ENCODE measurements around the gene PPFIA1.
"Not testable (repeated sequence)": the region's sequence is repeated elsewhere in the genome, so short reads cannot be mapped to it uniquely, and the experiment has no call there.

The PPFIA1 gene

DNA sequence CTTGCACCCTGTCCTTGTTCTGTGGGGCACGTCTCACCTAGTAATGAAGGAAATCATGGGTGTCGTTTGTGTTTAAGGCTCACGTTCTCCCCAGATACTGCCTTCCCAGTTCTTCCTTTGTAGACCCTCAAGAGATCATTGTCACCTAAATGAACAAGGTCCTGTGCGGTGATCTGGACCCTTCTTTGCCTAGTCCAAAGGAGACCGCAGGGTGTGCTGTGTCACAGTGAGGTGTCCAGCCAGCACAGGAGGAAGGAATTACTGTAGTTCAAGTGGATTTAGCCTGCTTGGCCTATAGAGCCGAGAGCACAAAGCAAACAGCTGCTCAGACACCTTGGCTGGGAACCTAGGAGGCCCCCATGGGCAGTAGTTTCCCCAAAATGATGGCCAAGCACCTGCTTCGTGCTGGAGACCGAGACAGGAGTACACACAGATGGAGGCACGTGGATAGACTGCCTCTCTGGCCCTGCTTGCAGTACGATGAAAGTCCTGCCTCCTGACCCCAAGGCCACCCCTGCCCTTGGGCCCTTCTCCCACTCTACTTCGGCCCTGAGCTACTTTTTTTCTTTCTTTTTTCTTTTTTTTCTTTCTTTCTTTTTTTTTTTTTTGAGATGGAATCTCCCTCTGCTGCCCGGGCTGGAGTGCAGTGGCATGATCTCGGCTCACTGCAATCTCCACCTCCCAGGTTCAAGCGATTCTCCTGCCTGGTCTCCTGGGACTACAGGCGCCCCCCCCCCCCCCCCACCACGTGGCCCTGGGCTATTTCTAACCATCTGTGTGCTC, 19.4 kb upstream of the PPFIA1 start:
- Histone ChIP-seq H3K27ac (ENCODE audit: low read depth, low read length) (no peak overlapping the region), H3K9ac (ENCODE audit: low read depth in 1 of 2, low read length in 2 of 2) (no peak overlapping the region), H3K4me1 (ENCODE audit: control insufficient read depth in 1 of 2, insufficient read depth in 2 of 2, low read length in 2 of 2) (peaks cover 7 to 8% of the 10 kb centered on the region in 2 donors), H3K4me3 (ENCODE audit: low read depth in 1 of 2, low read length in 2 of 2) (no peak overlapping the region), H3K9me3 (ENCODE audit: control insufficient read depth in 1 of 2, low read length in 2 of 2) (no peaks in the 10 kb centered on the region), H3K36me3 (ENCODE audit: control insufficient read depth in 1 of 2, insufficient read depth in 2 of 2, low read length in 2 of 2) (no peaks in the 10 kb centered on the region), H3K27me3 (ENCODE audit: control insufficient read depth in 1 of 2, insufficient read depth in 2 of 2, low read length in 2 of 2) (no peaks in the 10 kb centered on the region)

DNA sequence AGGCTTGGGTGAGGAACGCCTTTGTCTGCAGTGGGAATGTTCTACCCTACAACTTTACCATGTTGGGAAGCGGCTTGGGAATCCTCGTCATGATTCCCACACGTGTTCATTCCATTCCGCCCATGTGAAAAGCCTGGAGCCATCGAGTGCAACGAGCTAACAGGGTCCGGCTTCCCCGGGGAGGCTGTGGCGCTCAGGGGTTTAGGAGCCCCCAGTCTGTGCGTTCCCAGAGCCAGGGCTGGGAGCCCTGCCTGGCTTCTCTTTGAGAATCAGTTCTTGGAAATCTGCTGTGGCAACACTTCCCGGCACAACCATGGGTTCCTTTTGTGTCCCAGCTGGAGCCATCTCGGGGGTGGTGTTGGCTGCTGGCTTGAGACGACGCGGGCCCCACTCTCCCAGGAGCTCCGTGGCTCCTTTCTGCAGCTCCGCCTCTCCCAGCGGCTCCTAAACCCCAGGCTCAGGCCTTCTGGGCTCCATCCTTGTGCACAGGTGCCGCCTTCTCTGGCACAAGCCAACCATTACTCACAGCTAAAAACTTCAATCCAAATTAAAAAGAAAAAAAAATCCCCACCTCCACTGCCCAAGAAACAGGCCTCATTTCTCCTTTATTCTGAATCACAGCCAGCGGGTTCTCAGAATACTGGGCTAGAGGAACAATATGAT, 18.7 kb upstream of the PPFIA1 start:
- Histone ChIP-seq H3K4me3 (ENCODE audit: low read depth in 1 of 2, low read length in 2 of 2) (no peak overlapping the region), H3K36me3 (ENCODE audit: control insufficient read depth in 1 of 2, insufficient read depth in 2 of 2, low read length in 2 of 2) (no peaks in the 10 kb centered on the region), H3K27ac (ENCODE audit: low read depth, low read length) (no peak overlapping the region), H3K4me1 (ENCODE audit: control insufficient read depth in 1 of 2, insufficient read depth in 2 of 2, low read length in 2 of 2) (peaks cover 7 to 8% of the 10 kb centered on the region in 2 donors), H3K9ac (ENCODE audit: low read depth in 1 of 2, low read length in 2 of 2) (no peak overlapping the region), H3K9me3 (ENCODE audit: control insufficient read depth in 1 of 2, low read length in 2 of 2) (no peaks in the 10 kb centered on the region), H3K27me3 (ENCODE audit: control insufficient read depth in 1 of 2, insufficient read depth in 2 of 2, low read length in 2 of 2) (no peaks in the 10 kb centered on the region)

DNA sequence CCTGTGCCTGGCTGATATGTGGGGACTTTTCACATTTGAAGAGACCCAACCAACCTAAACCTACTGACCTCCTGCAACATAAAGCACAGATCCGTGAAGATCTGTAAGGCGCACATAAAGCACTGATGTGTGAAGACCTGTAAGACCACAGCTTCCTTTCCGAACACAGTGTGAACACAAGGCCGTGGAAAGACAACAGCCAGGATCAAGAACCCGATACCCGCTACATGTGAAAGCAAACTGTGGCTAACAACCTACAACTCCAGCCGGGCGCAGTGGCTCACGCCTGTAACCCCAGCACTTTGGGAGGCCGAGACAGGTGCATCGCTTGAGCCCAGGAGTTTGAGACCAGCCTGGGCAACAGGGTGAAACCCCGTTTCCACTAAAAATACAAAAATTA, 17.6 kb upstream of the PPFIA1 start:
- no peak overlapping the region for H3K27ac ChIP-seq (ENCODE audit: low read depth, low read length)
- no peaks in the 10 kb centered on the region for H3K9me3 ChIP-seq (ENCODE audit: control insufficient read depth in 1 of 2, low read length in 2 of 2)
- peaks cover under 1 to 2% of the 10 kb centered on the region in 2 donors for H3K4me1 ChIP-seq (ENCODE audit: control insufficient read depth in 1 of 2, insufficient read depth in 2 of 2, low read length in 2 of 2)
- no peak overlapping the region for H3K9ac ChIP-seq (ENCODE audit: low read depth in 1 of 2, low read length in 2 of 2)
- no peak overlapping the region for H3K4me3 ChIP-seq (ENCODE audit: low read depth in 1 of 2, low read length in 2 of 2)
- H3K36me3 ChIP-seq (ENCODE audit: control insufficient read depth in 1 of 2, insufficient read depth in 2 of 2, low read length in 2 of 2): no peaks in the 10 kb centered on the region
- no peaks in the 10 kb centered on the region for H3K27me3 ChIP-seq (ENCODE audit: control insufficient read depth in 1 of 2, insufficient read depth in 2 of 2, low read length in 2 of 2)

DNA sequence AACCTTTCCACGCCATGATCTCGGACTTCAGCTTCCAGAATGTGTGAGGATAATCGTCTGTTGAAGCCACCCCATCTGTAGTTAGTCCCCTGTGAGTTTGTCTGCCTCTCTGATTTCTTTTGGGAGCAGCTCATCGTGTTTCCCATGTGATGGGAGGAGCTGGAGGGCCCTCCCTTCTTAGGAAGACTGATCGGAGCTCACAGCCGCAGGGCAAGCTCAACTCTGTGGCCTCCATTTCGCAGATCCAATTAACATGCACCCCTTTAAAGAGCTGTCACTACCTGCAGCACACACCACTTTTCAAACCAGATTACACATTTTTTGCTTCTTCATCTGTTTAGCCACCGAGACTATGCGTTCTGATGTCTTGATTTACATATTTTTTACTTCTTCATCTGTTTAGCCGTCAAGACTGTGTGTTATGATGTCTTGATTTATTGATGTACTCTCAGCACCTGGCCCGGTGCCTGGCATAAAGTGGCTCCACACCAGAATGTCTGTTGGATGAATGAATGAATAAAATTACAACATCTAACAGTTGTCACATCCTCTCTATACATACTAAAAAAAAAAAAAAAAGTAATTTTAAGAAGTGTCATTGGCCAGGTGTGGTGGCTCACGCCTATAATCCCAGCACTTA, 14.9 kb upstream of the PPFIA1 start:
- Histone ChIP-seq H3K27ac (ENCODE audit: low read depth, low read length) (no peak overlapping the region), H3K4me1 (ENCODE audit: control insufficient read depth in 1 of 2, insufficient read depth in 2 of 2, low read length in 2 of 2) (no peaks in the 10 kb centered on the region), H3K36me3 (ENCODE audit: control insufficient read depth in 1 of 2, insufficient read depth in 2 of 2, low read length in 2 of 2) (no peaks in the 10 kb centered on the region), H3K9me3 (ENCODE audit: control insufficient read depth in 1 of 2, low read length in 2 of 2) (no peaks in the 10 kb centered on the region), H3K4me3 (ENCODE audit: low read depth in 1 of 2, low read length in 2 of 2) (no peak overlapping the region), H3K9ac (ENCODE audit: low read depth in 1 of 2, low read length in 2 of 2) (no peak overlapping the region), H3K27me3 (ENCODE audit: control insufficient read depth in 1 of 2, insufficient read depth in 2 of 2, low read length in 2 of 2) (no peaks in the 10 kb centered on the region)

DNA sequence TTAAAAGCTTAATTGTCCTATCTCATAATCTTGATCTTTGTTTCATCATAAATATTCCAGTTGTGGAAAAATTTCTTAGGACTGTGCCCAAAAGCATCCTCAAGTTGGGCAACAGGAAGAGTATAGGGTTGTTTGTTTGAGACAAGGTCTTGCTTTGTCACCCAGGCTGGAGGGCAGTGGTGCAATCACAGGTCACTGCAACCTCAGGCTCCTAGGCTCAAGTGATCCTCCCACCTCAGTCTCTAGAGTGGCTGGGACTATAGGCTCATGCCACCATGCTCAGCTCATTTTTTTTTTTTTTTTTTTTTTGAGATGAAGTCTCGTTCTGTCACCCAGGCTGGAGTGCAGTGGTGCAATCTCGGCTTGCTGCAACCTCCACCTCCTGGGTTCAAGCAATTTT, 11.4 kb upstream of the PPFIA1 start:
- not testable (repeated sequence) for H3K36me3 ChIP-seq (ENCODE audit: control insufficient read depth in 1 of 2, insufficient read depth in 2 of 2, low read length in 2 of 2); H3K27me3 ChIP-seq (ENCODE audit: control insufficient read depth in 1 of 2, insufficient read depth in 2 of 2, low read length in 2 of 2); H3K4me3 ChIP-seq (ENCODE audit: low read depth in 1 of 2, low read length in 2 of 2); H3K9me3 ChIP-seq (ENCODE audit: control insufficient read depth in 1 of 2, low read length in 2 of 2); H3K4me1 ChIP-seq (ENCODE audit: control insufficient read depth in 1 of 2, insufficient read depth in 2 of 2, low read length in 2 of 2); H3K27ac ChIP-seq (ENCODE audit: low read depth, low read length); H3K9ac ChIP-seq (ENCODE audit: low read depth in 1 of 2, low read length in 2 of 2)

DNA sequence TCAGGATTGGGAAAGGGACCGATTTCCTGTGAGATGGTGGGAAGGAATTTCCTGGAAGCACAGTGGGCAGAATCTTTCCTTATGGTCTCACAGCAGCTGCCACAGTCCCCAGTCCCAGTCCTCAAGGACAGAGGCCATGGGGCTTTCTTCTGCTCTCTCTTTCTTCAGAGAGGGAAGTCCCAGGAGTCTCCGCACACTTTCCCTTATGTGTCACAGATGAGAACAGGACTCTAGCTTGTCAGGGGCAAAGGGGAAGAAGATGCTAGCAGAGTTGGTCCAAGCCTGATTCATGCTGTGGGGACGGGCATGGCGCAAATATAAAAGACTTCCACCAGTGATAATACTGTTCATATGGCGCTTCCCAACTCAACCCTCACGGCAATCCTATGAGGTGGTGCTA, 7.5 kb upstream of the PPFIA1 start:
- no peaks in the 10 kb centered on the region for H3K36me3 ChIP-seq (ENCODE audit: control insufficient read depth in 1 of 2, insufficient read depth in 2 of 2, low read length in 2 of 2)
- no peak overlapping the region for H3K27ac ChIP-seq (ENCODE audit: low read depth, low read length)
- H3K9me3 ChIP-seq (ENCODE audit: control insufficient read depth in 1 of 2, low read length in 2 of 2): no peaks in the 10 kb centered on the region
- H3K27me3 ChIP-seq (ENCODE audit: control insufficient read depth in 1 of 2, insufficient read depth in 2 of 2, low read length in 2 of 2): peaks cover 0 to 2% of the 10 kb centered on the region in 2 donors
- no peak overlapping the region for H3K4me3 ChIP-seq (ENCODE audit: low read depth in 1 of 2, low read length in 2 of 2)
- no peaks in the 10 kb centered on the region for H3K4me1 ChIP-seq (ENCODE audit: control insufficient read depth in 1 of 2, insufficient read depth in 2 of 2, low read length in 2 of 2)
- H3K9ac ChIP-seq (ENCODE audit: low read depth in 1 of 2, low read length in 2 of 2): no peak overlapping the region

DNA sequence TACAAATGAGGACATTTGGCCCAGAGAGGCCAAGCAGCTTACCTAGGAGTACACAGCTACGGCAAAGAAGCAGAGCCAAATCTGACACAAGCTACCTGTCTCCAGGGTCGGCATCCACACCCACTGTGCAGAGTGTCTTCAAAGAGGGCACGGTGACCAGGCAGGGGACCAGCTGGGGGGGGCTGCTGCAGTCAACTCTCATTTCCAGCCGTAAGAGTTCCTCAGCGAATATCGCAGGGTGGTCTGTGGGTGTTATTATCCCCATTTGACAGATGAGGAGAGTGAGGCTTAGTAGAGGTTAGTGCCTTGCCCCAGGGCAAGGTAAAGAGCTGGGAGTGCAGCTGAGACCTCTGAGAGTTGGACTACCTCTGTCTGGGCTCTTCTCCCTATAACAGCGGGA, 7.1 kb upstream of the PPFIA1 start:
- Histone ChIP-seq H3K9me3 (ENCODE audit: control insufficient read depth in 1 of 2, low read length in 2 of 2) (no peaks in the 10 kb centered on the region), H3K9ac (ENCODE audit: low read depth in 1 of 2, low read length in 2 of 2) (no peak overlapping the region), H3K27ac (ENCODE audit: low read depth, low read length) (no peak overlapping the region), H3K4me1 (ENCODE audit: control insufficient read depth in 1 of 2, insufficient read depth in 2 of 2, low read length in 2 of 2) (no peaks in the 10 kb centered on the region), H3K4me3 (ENCODE audit: low read depth in 1 of 2, low read length in 2 of 2) (no peak overlapping the region), H3K36me3 (ENCODE audit: control insufficient read depth in 1 of 2, insufficient read depth in 2 of 2, low read length in 2 of 2) (no peaks in the 10 kb centered on the region), H3K27me3 (ENCODE audit: control insufficient read depth in 1 of 2, insufficient read depth in 2 of 2, low read length in 2 of 2) (peaks cover 0 to 2% of the 10 kb centered on the region in 2 donors)

DNA sequence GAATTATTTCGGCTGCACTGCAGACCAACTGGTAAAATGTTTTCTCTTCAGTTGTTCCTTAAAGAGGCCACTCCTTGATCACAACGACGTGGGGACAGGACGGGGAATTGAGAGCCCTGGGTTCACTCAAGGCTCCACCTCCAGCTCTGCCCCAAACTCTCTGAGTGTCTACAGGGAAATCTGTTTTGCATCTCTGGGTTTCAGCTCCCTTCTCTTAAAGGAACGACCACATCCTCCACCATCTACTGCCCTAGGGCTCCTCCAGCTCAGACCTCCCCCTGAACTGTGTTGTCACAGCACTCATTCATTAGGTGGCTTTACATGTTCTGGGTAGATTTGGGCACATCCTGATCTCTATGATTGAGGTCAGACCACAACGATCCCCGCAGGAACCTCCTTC, 5.1 kb upstream of the PPFIA1 start:
- Histone ChIP-seq H3K9ac (ENCODE audit: low read depth in 1 of 2, low read length in 2 of 2) (no peak overlapping the region), H3K4me3 (ENCODE audit: low read depth in 1 of 2, low read length in 2 of 2) (no peak overlapping the region), H3K27ac (ENCODE audit: low read depth, low read length) (no peak overlapping the region), H3K36me3 (ENCODE audit: control insufficient read depth in 1 of 2, insufficient read depth in 2 of 2, low read length in 2 of 2) (no peaks in the 10 kb centered on the region), H3K9me3 (ENCODE audit: control insufficient read depth in 1 of 2, low read length in 2 of 2) (no peaks in the 10 kb centered on the region), H3K27me3 (ENCODE audit: control insufficient read depth in 1 of 2, insufficient read depth in 2 of 2, low read length in 2 of 2) (peaks cover 0 to 2% of the 10 kb centered on the region in 2 donors), H3K4me1 (ENCODE audit: control insufficient read depth in 1 of 2, insufficient read depth in 2 of 2, low read length in 2 of 2) (peaks cover 0 to 4% of the 10 kb centered on the region in 2 donors)

DNA sequence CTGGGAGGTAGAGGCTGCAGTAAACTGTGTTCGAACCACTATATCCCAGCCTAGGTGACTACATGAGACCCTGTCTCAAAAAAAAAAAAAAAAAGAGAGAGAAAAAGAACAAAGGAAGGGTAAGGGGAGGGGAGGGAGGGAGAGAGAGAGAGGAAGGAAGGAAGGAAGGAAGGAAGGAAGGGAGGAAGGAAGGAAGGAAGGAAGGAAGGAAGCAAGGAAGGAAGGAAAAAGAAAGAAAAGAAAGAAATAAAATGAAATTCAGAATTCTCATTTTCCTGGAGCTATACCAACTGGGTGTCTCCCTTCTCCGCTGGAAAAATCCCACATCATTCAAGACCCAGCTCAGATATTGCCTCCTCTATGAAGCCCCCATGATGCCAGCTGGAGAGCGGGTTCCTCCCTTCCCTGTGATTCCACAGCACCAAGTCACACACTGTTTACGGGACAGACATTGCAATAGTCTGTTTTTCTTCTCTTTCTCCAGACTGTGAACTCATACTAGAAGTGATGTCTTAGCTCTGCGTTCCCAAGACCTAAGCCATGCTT, 3.0 kb upstream of the PPFIA1 start:
- Histone ChIP-seq H3K9ac (ENCODE audit: low read depth in 1 of 2, low read length in 2 of 2) (no peak overlapping the region), H3K27ac (ENCODE audit: low read depth, low read length) (no peak overlapping the region), H3K27me3 (ENCODE audit: control insufficient read depth in 1 of 2, insufficient read depth in 2 of 2, low read length in 2 of 2) (peaks cover 0 to 2% of the 10 kb centered on the region in 2 donors), H3K4me3 (ENCODE audit: low read depth in 1 of 2, low read length in 2 of 2) (no peak overlapping the region), H3K9me3 (ENCODE audit: control insufficient read depth in 1 of 2, low read length in 2 of 2) (no peaks in the 10 kb centered on the region), H3K4me1 (ENCODE audit: control insufficient read depth in 1 of 2, insufficient read depth in 2 of 2, low read length in 2 of 2) (peaks cover 7 to 10% of the 10 kb centered on the region in 2 donors), H3K36me3 (ENCODE audit: control insufficient read depth in 1 of 2, insufficient read depth in 2 of 2, low read length in 2 of 2) (no peaks in the 10 kb centered on the region)

DNA sequence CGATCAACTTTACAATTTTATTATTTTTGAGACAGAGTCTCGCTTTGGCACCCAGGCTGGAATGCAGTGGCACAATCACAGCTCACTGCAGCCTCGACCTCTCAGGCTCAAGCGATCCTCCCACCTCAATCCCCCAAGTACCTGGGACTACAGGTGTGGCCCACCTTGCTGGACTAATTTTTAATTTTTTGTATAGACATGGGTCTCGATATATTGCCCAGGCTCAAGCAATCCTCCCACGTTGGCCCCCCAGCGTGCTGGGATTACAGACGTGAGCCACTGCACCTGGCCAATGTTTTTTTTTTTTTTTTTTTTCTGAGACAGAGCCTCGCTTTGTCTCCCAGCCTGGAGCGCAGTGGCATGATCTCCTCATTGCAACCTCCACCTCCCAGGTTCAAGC, 2.0 kb upstream of the PPFIA1 start:
- peaks cover 3 to 8% of the 10 kb centered on the region in 2 donors for H3K36me3 ChIP-seq (ENCODE audit: control insufficient read depth in 1 of 2, insufficient read depth in 2 of 2, low read length in 2 of 2)
- no peaks in the 10 kb centered on the region for H3K9me3 ChIP-seq (ENCODE audit: control insufficient read depth in 1 of 2, low read length in 2 of 2)
- peaks cover 7 to 10% of the 10 kb centered on the region in 2 donors for H3K4me1 ChIP-seq (ENCODE audit: control insufficient read depth in 1 of 2, insufficient read depth in 2 of 2, low read length in 2 of 2)
- no peak overlapping the region for H3K4me3 ChIP-seq (ENCODE audit: low read depth in 1 of 2, low read length in 2 of 2)
- peaks cover 0 to 2% of the 10 kb centered on the region in 2 donors for H3K27me3 ChIP-seq (ENCODE audit: control insufficient read depth in 1 of 2, insufficient read depth in 2 of 2, low read length in 2 of 2)
- H3K9ac ChIP-seq (ENCODE audit: low read depth in 1 of 2, low read length in 2 of 2): no peak overlapping the region
- no peak overlapping the region for H3K27ac ChIP-seq (ENCODE audit: low read depth, low read length)
